CD14-positive monocyte (primary cell): Measurements from ENCODE around the gene NEDD8. TPM values are rescaled to one million over a fixed set of nuclear protein-coding genes. Genes with fewer than 3 reads are reported as not detected.
A peak's percentile ranks its signal among the peaks of the same experiment; 100 is the strongest.

Source experiments
- DNase-seq, 3 donors: peaks; one replicate each; pipeline ENCODE4 v3.0.0-alpha.2; 2011 to 2022
- H2AFZ ChIP-seq: 2 replicates; pipeline ENCODE4 v1.6.0; 2012; ENCODE audit warnings: mild to moderate bottlenecking, low read depth, low read length, inconsistent platforms; ENCODE audit not compliant: insufficient read depth, poor library complexity, severe bottlenecking
- H3K27ac ChIP-seq, 2 donors: 1 replicate in 1 of 2; 2 replicates in 1 of 2; pipeline ENCODE4 v1.5.1; 2012 to 2013; ENCODE audit warnings: low read length in 2 of 2, control low read depth in 1 of 2, inconsistent platforms in 1 of 2, low read depth in 1 of 2, mild to moderate bottlenecking in 1 of 2
- H3K27me3 ChIP-seq, 2 donors: one replicate each; pipeline versions ENCODE4 v1.6.0 to v1.6.1; 2011 to 2013; ENCODE audit warnings: low read length in 2 of 2; ENCODE audit not compliant: control insufficient read depth in 2 of 2, insufficient read depth in 2 of 2
- H3K36me3 ChIP-seq, 2 donors: replicated peaks in 1 of 2; 1 replicate in 1 of 2; 2 replicates in 1 of 2; pipeline versions ENCODE4 v1.5.1 to v1.6.1; 2012 to 2013; ENCODE audit warnings: low read length in 2 of 2, control low read depth in 1 of 2, inconsistent platforms in 1 of 2, mild to moderate bottlenecking in 1 of 2; ENCODE audit not compliant: insufficient read depth in 2 of 2, control insufficient read depth in 1 of 2
- H3K4me1 ChIP-seq, 2 donors: 1 replicate in 1 of 2; 2 replicates in 1 of 2; pipeline versions ENCODE4 v1.5.1 to v1.6.1; 2012 to 2013; ENCODE audit warnings: low read length in 2 of 2, control low read depth in 1 of 2, inconsistent platforms in 1 of 2, mild to moderate bottlenecking in 1 of 2, moderate library complexity in 1 of 2; ENCODE audit not compliant: insufficient read depth in 2 of 2, control insufficient read depth in 1 of 2
- H3K4me2 ChIP-seq: replicated peaks from 2 replicates; pipeline ENCODE3; 2012; ENCODE audit warnings: low read length, moderate library complexity, mild to moderate bottlenecking; ENCODE audit not compliant: poor library complexity, severe bottlenecking; ENCODE audit errors: extremely low read depth
- H3K4me3 ChIP-seq, 3 experiments: fragments of 200-600 bp in 1 of 3; sonication (generic) in 1 of 3; replicated peaks in 1 of 3; 1 replicate in 2 of 3; 2 replicates in 1 of 3; pipeline ENCODE4 v1.5.1; 2011 to 2013; ENCODE audit warnings: low read length in 3 of 3, mild to moderate bottlenecking in 3 of 3, control low read depth in 2 of 3, low read depth in 2 of 3, inconsistent platforms in 1 of 3, moderate library complexity in 1 of 3
- H3K79me2 ChIP-seq: 2 replicates; pipeline ENCODE4 v1.6.0; 2012; ENCODE audit warnings: mild to moderate bottlenecking, control low read depth, inconsistent platforms, low read length, moderate library complexity; ENCODE audit not compliant: insufficient read depth
- H3K9ac ChIP-seq: 2 replicates; pipeline ENCODE4 v1.6.0; 2017; ENCODE audit warnings: low read length, mild to moderate bottlenecking; ENCODE audit not compliant: insufficient read depth, poor library complexity, severe bottlenecking
- H3K9me3 ChIP-seq, 2 donors: replicated peaks in 1 of 2; 1 replicate in 1 of 2; 2 replicates in 1 of 2; pipeline versions ENCODE4 v1.5.1 to v1.6.1; 2012 to 2013; ENCODE audit warnings: low read length in 2 of 2, control low read depth in 1 of 2; ENCODE audit not compliant: control insufficient read depth in 1 of 2, insufficient read depth in 1 of 2
- H4K20me1 ChIP-seq: 2 replicates; pipeline ENCODE4 v1.6.0; 2012; ENCODE audit warnings: mild to moderate bottlenecking, low read length, control low read depth, moderate library complexity; ENCODE audit not compliant: insufficient read depth
- H3K27ac Mint-ChIP-seq, 7 donors: one replicate each; pipeline ENCODE4 v1.8.0; 2020; ENCODE audit warnings: mild to moderate bottlenecking in 7 of 7, mixed read lengths in 7 of 7, moderate library complexity in 6 of 7, inconsistent platforms in 2 of 7
- H3K27me3 Mint-ChIP-seq, 3 donors: one replicate each; pipeline ENCODE4 v1.8.0; 2021 to 2022; ENCODE audit warnings: low read depth in 3 of 3, mild to moderate bottlenecking in 3 of 3, mixed read lengths in 3 of 3, moderate library complexity in 3 of 3, inconsistent platforms in 1 of 3
- H3K36me3 Mint-ChIP-seq, 2 donors: one replicate each; pipeline ENCODE4 v1.8.0; 2020; ENCODE audit warnings: mixed read lengths in 2 of 2, inconsistent platforms in 1 of 2, mild to moderate bottlenecking in 1 of 2
- H3K4me1 Mint-ChIP-seq: one replicate; pipeline ENCODE4 v1.8.0; 2020; ENCODE audit warnings: mild to moderate bottlenecking, mixed read lengths
- H3K4me3 Mint-ChIP-seq, 2 donors: one replicate each; pipeline ENCODE4 v1.8.0; 2020; ENCODE audit warnings: mild to moderate bottlenecking in 2 of 2, mixed read lengths in 2 of 2, moderate library complexity in 1 of 2
- H3K9me3 Mint-ChIP-seq, 7 donors: one replicate each; pipeline ENCODE4 v1.8.0; 2020 to 2022; ENCODE audit warnings: mixed read lengths in 7 of 7, mild to moderate bottlenecking in 6 of 7, moderate library complexity in 6 of 7, inconsistent platforms in 2 of 7
- CTCF ChIP-seq: fragments of 200-600 bp; IDR thresholded peaks from one replicate; pipeline ENCODE4 v1.8.0; 2022; ENCODE audit warnings: antibody characterized with exemption, mild to moderate bottlenecking
- WGBS: methylation state at CpG from one replicate; pipeline ENCODE4 v1.1.5; 2013; ENCODE audit warnings: missing lambda C conversion rate; ENCODE audit not compliant: insufficient coverage; 5-methylcytosine and 5-hydroxymethylcytosine counted together
- intact Hi-C, 2 donors: fragments of 100-400 bp; cut with micrococcal nuclease; formaldehyde crosslinking; loops; one replicate each; pipeline versions ENCODE4 v1.15.0 to v1.15.1; 2023
- polyA plus RNA-seq, 3 donors: library from polyadenylated mRNA; depleted of rRNA in 1 of 3; unstranded in 2 of 3; stranded (reverse) in 1 of 3; fragments of 300-500 nt in 2 of 3; fragments of >200 nt in 1 of 3; fragmentation: Illumina TruSeq in 2 of 3; gene quantifications; 1 replicate in 2 of 3; 2 replicates in 1 of 3; pipeline ENCODE4 v1.2.3, GENCODE V29; 2012 to 2021

The NEDD8 gene
- polyA plus RNA-seq, 3 donors = 164 to 335 (median 306) TPM

- intact Hi-C loops = no loop called here
- H3K4me1 Mint-ChIP-seq = peaks cover 25% of the 10 kb centered on the region
- Histone ChIP-seq H4K20me1 (no peaks in the 10 kb centered on the region), H3K36me3 (peaks cover 25 to 64% of the 10 kb centered on the region in 2 donors), H3K4me1 (peaks cover 18 to 21% of the 10 kb centered on the region in 2 donors), H3K4me3 (peak overlapping the region in 1 of 3 experiments; percentile 79), H2AFZ (peak overlapping the region; percentile 79), H3K27ac (no peak overlapping the region), H3K27me3 (no peaks in the 10 kb centered on the region), H3K79me2 (peaks cover 14% of the 10 kb centered on the region), H3K4me2 (peak overlapping the region; percentile 97), H3K9ac (no peak overlapping the region), H3K9me3 (no peaks in the 10 kb centered on the region)
- peaks cover 0 to 3% (median 1%) of the 10 kb centered on the region in 3 donors for H3K27me3 Mint-ChIP-seq
- peaks cover 51 to 67% of the 10 kb centered on the region in 2 donors for H3K36me3 Mint-ChIP-seq
- H3K9me3 Mint-ChIP-seq = no peaks in the 10 kb centered on the region
- no peak for TF ChIP-seq CTCF
- no CpG with 5 or more reads among the region's 2 CpGs for WGBS
- H3K27ac Mint-ChIP-seq = peak overlapping the region in 2 of 7 donors; percentile 41 to 95
- no peak for DNase-seq
- H3K4me3 Mint-ChIP-seq = peak overlapping the region in 1 of 2 donors; percentile 83
Measured at GRCh38 chr14:24187539-24187915, 44.6 kb downstream of the NEDD8 start.

GRCh38 chr14:24186831-24187538, 45.2 kb downstream of the NEDD8 start:
- no peak overlapping the region for H2AFZ ChIP-seq
- H3K27me3 ChIP-seq = no peaks in the 10 kb centered on the region
- H4K20me1 ChIP-seq = no peaks in the 10 kb centered on the region
- 87% methylated on average over 2 of the region's 10 CpGs for WGBS
- Mint-ChIP-seq H3K36me3 (peaks cover 50 to 67% of the 10 kb centered on the region in 2 donors), H3K27ac (peak overlapping the region in 3 of 7 donors; percentile 41 to 73 (median 60)), H3K9me3 (no peaks in the 10 kb centered on the region), H3K4me1 (peaks cover 24% of the 10 kb centered on the region), H3K4me3 (no peak overlapping the region), H3K27me3 (peaks cover 0 to 3% (median 1%) of the 10 kb centered on the region in 3 donors)
- intact Hi-C loops = no loop called here
- TF ChIP-seq CTCF = no peak
- H3K36me3 ChIP-seq = peaks cover 24 to 64% of the 10 kb centered on the region in 2 donors
- no peak for DNase-seq
- no peak overlapping the region for H3K4me2 ChIP-seq
- no peak overlapping the region for H3K27ac ChIP-seq
- H3K4me3 ChIP-seq = no peak overlapping the region
- no peak overlapping the region for H3K9ac ChIP-seq
- peaks cover 18 to 21% of the 10 kb centered on the region in 2 donors for H3K4me1 ChIP-seq
- H3K9me3 ChIP-seq = no peaks in the 10 kb centered on the region
- H3K79me2 ChIP-seq = peaks cover 9% of the 10 kb centered on the region
